Suprapubic skin (tissue), 3 donors: ENCODE measurements around the gene HAND1.

Experiments used
- POLR2A ChIP-seq, 2 donors: fragments of 450-650 bp; IDR thresholded peaks; one replicate each; pipeline ENCODE4 v1.6.1; 2017; ENCODE audit warnings: antibody characterized with exemption in 2 of 2, mild to moderate bottlenecking in 2 of 2, moderate library complexity in 2 of 2
- TF ChIP-seq, protein P1 (sequence below), 2 donors: fragments of 200-600 bp in 1 of 2; fragments of 450-650 bp in 1 of 2; sonication (generic) in 1 of 2; IDR thresholded peaks; one replicate each; pipeline ENCODE4 v1.5.1; 2016 to 2019; ENCODE audit warnings: antibody characterized with exemption in 2 of 2, mild to moderate bottlenecking in 1 of 2, moderate library complexity in 1 of 2

DNA sequence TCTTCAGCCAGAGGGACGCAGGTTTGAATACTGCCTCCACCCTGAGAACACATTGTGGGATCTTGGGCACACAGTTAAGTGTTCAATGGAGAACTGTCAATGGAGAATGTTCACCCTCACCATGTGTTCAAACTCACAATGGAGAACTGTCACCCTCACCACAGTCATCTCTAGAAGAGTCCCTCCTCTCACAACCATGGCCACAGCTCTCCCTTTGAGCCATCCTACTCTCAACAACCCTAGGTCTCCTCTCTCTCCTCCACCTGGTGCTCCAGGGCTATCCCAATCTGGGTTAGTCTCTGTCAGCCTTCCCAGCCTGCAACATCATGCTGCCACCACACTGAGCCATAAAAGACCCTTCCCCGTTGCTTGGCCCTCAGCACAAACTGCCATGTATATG, 36.3 kb upstream of the HAND1 start:
- TF ChIP-seq, protein P1, sequence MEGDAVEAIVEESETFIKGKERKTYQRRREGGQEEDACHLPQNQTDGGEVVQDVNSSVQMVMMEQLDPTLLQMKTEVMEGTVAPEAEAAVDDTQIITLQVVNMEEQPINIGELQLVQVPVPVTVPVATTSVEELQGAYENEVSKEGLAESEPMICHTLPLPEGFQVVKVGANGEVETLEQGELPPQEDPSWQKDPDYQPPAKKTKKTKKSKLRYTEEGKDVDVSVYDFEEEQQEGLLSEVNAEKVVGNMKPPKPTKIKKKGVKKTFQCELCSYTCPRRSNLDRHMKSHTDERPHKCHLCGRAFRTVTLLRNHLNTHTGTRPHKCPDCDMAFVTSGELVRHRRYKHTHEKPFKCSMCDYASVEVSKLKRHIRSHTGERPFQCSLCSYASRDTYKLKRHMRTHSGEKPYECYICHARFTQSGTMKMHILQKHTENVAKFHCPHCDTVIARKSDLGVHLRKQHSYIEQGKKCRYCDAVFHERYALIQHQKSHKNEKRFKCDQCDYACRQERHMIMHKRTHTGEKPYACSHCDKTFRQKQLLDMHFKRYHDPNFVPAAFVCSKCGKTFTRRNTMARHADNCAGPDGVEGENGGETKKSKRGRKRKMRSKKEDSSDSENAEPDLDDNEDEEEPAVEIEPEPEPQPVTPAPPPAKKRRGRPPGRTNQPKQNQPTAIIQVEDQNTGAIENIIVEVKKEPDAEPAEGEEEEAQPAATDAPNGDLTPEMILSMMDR (IDR thresholded peaks at IDR 0.05): no peak
- no peak for TF ChIP-seq POLR2A (IDR thresholded peaks at IDR 0.05)
